DND-41 (cell line): ENCODE measurements around the gene KCTD6.

Source experiments
- CTCF ChIP-seq: IDR thresholded peaks from 2 replicates; pipeline ENCODE4 v1.5.1; 2012; ENCODE audit warnings: borderline replicate concordance, low read length, moderate library complexity, mild to moderate bottlenecking; ENCODE audit not compliant: poor library complexity, severe bottlenecking; ENCODE audit errors: extremely low read depth
- EZH2 ChIP-seq: IDR thresholded peaks from 3 replicates; pipeline ENCODE4 v1.6.1; 2012; ENCODE audit warnings: borderline replicate concordance, low read depth, mild to moderate bottlenecking, moderate library complexity, low read length, inconsistent platforms; ENCODE audit not compliant: severe bottlenecking

GRCh38 chr3:58496206-58496857 lies 4.4 kb downstream of the KCTD6 start:
- TF ChIP-seq CTCF (no peak), EZH2 (no peak)
